T-helper 22 cell (primary cell): ENCODE measurements around the gene ZP1.

Experiments
- DNase-seq: peaks from one replicate; pipeline ENCODE4 v3.0.0-alpha.2; 2020; ENCODE audit warnings: low read depth

Gene ZP1

GRCh38 chr11:60844045-60844869, 23.1 kb upstream of the ZP1 start:
- DNase-seq: no peak

- no peak for DNase-seq
Observed at GRCh38 chr11:60844870-60845221, 22.5 kb upstream of the ZP1 start.

GRCh38 chr11:60845338-60845737, 22.0 kb upstream of the ZP1 start:
- no peak for DNase-seq

- DNase-seq: no peak
Observed at GRCh38 chr11:60847281-60847680, 20.1 kb upstream of the ZP1 start.

GRCh38 chr11:60847896-60848295, 19.4 kb upstream of the ZP1 start:
- DNase-seq: no peak

GRCh38 chr11:60848714-60849151, 18.6 kb upstream of the ZP1 start:
- no peak for DNase-seq

GRCh38 chr11:60849641-60850520, 17.5 kb upstream of the ZP1 start:
- DNase-seq: no peak

- DNase-seq: no peak
Observed at GRCh38 chr11:60851327-60852104, 15.8 kb upstream of the ZP1 start.

GRCh38 chr11:60852117-60852981, 15.0 kb upstream of the ZP1 start:
- DNase-seq: no peak

- no peak for DNase-seq
Observed at GRCh38 chr11:60852982-60853950, 14.1 kb upstream of the ZP1 start.

GRCh38 chr11:60854140-60854846, 13.0 kb upstream of the ZP1 start:
- DNase-seq: no peak

GRCh38 chr11:60854847-60855725, 12.3 kb upstream of the ZP1 start:
- no peak for DNase-seq

- DNase-seq: no peak
Observed at GRCh38 chr11:60855726-60856633, 11.4 kb upstream of the ZP1 start, which contains the start of gene PTGDR2. TSS of gene PTGDR2 (minus strand) at chr11:60855950. CDS start at chr11:60853722, 2,228 bp downstream.

- DNase-seq: no peak
Observed at GRCh38 chr11:60857378-60858232, 9.7 kb upstream of the ZP1 start.

- DNase-seq: no peak
Observed at GRCh38 chr11:60858236-60858635, 9.1 kb upstream of the ZP1 start.

- no peak for DNase-seq
Observed at GRCh38 chr11:60858731-60859464, 8.4 kb upstream of the ZP1 start.
